ENCODE measurements around the gene DEAF1. TPM values are rescaled to one million over a fixed set of nuclear protein-coding genes. Genes with fewer than 3 reads are reported as not detected.

Gene DEAF1
- total RNA-seq, 1 experiment from 2014 or later: 33.9 TPM

GRCh38 chr11:626475-627307, 68.3 kb downstream of the DEAF1 start, which contains the start of gene SCT:
Gene SCT, minus strand, starts transcription at chr11:627181. Its CDS starts 38 bp downstream, at chr11:627143.
- no TSS peak for BruUV-seq (replicated peaks)
- ChIA-PET RAD21 (ENCODE audit: low non-redundant PET in 1 of 2, low total read pairs in 2 of 2, uncharacterized antibody in 2 of 2, unreplicated experiment in 2 of 2) (no interaction called here), CTCF (no interaction called here), POLR2A (no interaction called here)
- Histone ChIP-seq H3K27ac (ENCODE audit: low read depth, low read length) (no peak within 1 kb of the TSS), H4K20me1 (ENCODE audit: insufficient read depth) (no peaks in the 10 kb centered on the region), H3K9me2 (ENCODE audit: insufficient read depth) (no peaks in the 10 kb centered on the region), H3K9ac (ENCODE audit: low read length) (no peak within 1 kb of the TSS), H3K79me2 (ENCODE audit: insufficient read depth, low read length) (no peaks in the 10 kb centered on the region), H3K9me3 (ENCODE audit: control insufficient read depth in 1 of 2, insufficient read depth in 1 of 2, low read depth in 1 of 2, low read length in 2 of 2) (no peaks in the 10 kb centered on the region), H3K36me3 (ENCODE audit: control insufficient read depth in 1 of 2, insufficient read depth in 2 of 2, low read length in 2 of 2) (no peaks in the 10 kb centered on the region), H2AFZ (ENCODE audit: low read depth, low read length, poor library complexity, severe bottlenecking) (no peak within 1 kb of the TSS), H3K4me3 (replicated peaks in 1 of 2; ENCODE audit: low read depth in 1 of 2, low read length in 2 of 2) (no peak within 1 kb of the TSS), H3K4me1 (ENCODE audit: control insufficient read depth in 1 of 2, insufficient read depth in 2 of 2, low read length in 2 of 2) (peaks cover 0 to 28% of the 10 kb centered on the region in 2 experiments; a peak in 2 of 4 replicates), H3K4me2 (ENCODE audit: low read length) (peak within 1 kb of the TSS; percentile 21; the same call in 1 of the 2 replicates), H3K27me3 (ENCODE audit: insufficient read depth, low read length) (no peaks in the 10 kb centered on the region)
- TF ChIP-seq POLR2AphosphoS5 (IDR thresholded peaks at IDR 0.05; ENCODE audit: low read depth, low read length) (no peak), ZNF274 (IDR thresholded peaks at IDR 0.05; ENCODE audit: low read depth, low read length) (no peak), SRF (IDR thresholded peaks at IDR 0.05; ENCODE audit: low read depth) (no peak), FOSL1 (IDR thresholded peaks at IDR 0.05; ENCODE audit: low read depth) (no peak), SP1 (IDR thresholded peaks at IDR 0.05; ENCODE audit: low read depth) (no peak), YY1 (IDR thresholded peaks at IDR 0.05; ENCODE audit: extremely low read depth, insufficient replicate concordance, low read depth, low read length) (no peak), CEBPB (IDR thresholded peaks at IDR 0.05; ENCODE audit: low read depth) (no peak), CBX3 (IDR thresholded peaks at IDR 0.05; ENCODE audit: low read depth) (no peak), EZH2 (IDR thresholded peaks at IDR 0.05) (no peak), TCF7L2 (IDR thresholded peaks at IDR 0.05; ENCODE audit: borderline replicate concordance, extremely low read depth, insufficient read depth, insufficient read length) (no peak), EZH2phosphoT487 (IDR thresholded peaks at IDR 0.05; ENCODE audit: borderline replicate concordance) (no peak), ZFX (IDR thresholded peaks at IDR 0.05) (no peak), CTCF (IDR thresholded peaks at IDR 0.05 in 2 of 3, conservative IDR thresholded peaks at IDR 0.05 in 1 of 3; ENCODE audit: borderline replicate concordance in 1 of 3, insufficient read depth in 1 of 3, low read depth in 2 of 3, low read length in 2 of 3) (no peak), SIN3A (IDR thresholded peaks at IDR 0.05; ENCODE audit: low read depth) (no peak), ELF1 (IDR thresholded peaks at IDR 0.05; ENCODE audit: borderline replicate concordance, low read depth) (no peak)
- DNase-seq (ENCODE audit: low read depth, low spot score) (no peak), ATAC-seq (no peak)
- intact Hi-C loops (cut with micrococcal nuclease): no loop called here

Measured in HCT116 (cell line).